Astrocyte (in vitro differentiated cells and primary cell): ENCODE measurements around the gene ZFHX3.

ENCODE experiments used
- EZH2 ChIP-seq: IDR thresholded peaks from 2 replicates; pipeline ENCODE4 v1.6.1; 2012; ENCODE audit warnings: mild to moderate bottlenecking, low read length, inconsistent platforms; ENCODE audit not compliant: insufficient read depth
- TF ChIP-seq, protein P1 (sequence below): IDR thresholded peaks from 2 replicates; pipeline ENCODE4 v1.5.1; 2011; ENCODE audit warnings: low read depth, mild to moderate bottlenecking, inconsistent platforms, low read length, moderate library complexity; ENCODE audit not compliant: insufficient read depth

DNA sequence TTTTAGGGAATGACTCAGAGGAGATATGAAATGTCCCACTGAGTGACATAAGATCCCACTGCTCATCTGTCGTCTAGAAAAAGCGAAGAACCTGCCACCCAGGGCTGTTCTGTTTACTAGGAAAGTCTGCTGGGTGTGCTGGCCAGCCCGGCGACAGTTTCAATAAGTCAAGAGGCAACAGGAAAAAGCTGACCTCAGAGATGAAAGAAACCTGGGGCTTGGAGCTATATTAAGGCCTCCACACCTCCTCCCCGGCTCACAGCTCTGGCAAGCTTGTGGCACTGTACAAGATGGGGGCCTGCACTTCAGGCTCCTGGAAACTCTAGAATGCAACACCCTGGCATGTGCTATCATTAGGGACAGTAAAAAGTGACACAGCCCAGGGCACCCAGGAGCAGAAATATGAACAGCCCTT is 10.6 kb downstream of the ZFHX3 start:
- TF ChIP-seq, protein P1, sequence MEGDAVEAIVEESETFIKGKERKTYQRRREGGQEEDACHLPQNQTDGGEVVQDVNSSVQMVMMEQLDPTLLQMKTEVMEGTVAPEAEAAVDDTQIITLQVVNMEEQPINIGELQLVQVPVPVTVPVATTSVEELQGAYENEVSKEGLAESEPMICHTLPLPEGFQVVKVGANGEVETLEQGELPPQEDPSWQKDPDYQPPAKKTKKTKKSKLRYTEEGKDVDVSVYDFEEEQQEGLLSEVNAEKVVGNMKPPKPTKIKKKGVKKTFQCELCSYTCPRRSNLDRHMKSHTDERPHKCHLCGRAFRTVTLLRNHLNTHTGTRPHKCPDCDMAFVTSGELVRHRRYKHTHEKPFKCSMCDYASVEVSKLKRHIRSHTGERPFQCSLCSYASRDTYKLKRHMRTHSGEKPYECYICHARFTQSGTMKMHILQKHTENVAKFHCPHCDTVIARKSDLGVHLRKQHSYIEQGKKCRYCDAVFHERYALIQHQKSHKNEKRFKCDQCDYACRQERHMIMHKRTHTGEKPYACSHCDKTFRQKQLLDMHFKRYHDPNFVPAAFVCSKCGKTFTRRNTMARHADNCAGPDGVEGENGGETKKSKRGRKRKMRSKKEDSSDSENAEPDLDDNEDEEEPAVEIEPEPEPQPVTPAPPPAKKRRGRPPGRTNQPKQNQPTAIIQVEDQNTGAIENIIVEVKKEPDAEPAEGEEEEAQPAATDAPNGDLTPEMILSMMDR: no peak
- no peak for TF ChIP-seq EZH2
